HG03439 (cell line): ENCODE data around the gene CABP4.

Experiments
- ATAC-seq: cut with Tn5 transposase; IDR thresholded peaks from one replicate; pipeline ENCODE4 v1.9.1; 2021; ENCODE audit warnings: mild to moderate bottlenecking, moderate library complexity; ENCODE audit not compliant: unreplicated experiment

Gene CABP4

DNA sequence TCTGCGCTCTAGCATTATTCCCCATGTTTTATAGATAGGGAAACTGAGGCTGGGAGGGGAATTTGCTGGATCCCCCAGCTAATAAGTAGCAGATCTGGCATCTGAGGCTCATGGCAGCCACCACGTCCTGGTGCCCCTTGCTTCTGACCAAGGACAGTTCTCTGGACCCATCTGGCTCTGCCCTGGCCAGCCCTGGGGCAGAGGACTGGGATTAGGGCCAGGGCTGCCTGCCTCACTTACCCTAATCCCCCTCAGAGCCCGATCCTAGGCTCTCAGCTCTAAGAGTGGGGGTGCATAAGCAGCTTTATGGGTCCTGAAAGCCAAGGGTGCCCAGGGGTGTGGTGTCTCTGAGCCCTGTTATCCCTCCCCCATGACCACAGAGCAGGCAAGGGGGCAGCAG, at the start of gene CABP4:
CABP4 (plus strand) TSS at position 301 of the 400 bp plus-strand sequence; CDS start at position 371, 70 bp downstream.
- no peak for ATAC-seq

DNA sequence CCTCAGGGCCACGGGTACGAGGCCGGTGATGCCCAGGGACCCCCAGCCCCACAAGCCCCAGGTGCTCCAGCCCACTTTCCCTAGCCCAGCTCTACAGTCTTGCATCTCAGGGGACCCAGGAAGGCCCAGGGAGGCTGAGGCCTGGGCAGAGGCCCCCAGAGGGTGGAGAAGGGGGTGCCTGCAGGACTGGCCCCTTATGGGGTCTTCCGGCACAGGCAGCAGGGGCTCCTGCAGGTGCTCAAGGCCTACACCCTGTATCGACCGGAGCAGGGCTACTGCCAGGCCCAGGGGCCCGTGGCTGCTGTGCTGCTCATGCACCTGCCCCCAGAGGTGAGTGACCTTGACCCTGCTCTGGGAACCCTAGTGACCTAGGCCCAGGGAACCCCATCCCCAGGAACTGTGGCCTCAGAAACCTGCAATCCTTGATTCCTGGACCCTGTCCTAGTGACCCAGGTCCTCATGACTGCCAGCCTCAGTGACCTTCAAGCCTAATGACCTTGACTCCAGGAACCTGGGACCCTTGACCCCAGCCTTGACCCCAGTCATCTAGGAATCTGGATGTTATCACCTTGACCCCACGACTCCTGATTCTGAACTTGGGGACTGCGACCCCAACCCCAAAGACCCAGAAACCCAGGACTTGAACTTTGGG, 49.3 kb upstream of the CABP4 start:
- ATAC-seq: no peak

DNA sequence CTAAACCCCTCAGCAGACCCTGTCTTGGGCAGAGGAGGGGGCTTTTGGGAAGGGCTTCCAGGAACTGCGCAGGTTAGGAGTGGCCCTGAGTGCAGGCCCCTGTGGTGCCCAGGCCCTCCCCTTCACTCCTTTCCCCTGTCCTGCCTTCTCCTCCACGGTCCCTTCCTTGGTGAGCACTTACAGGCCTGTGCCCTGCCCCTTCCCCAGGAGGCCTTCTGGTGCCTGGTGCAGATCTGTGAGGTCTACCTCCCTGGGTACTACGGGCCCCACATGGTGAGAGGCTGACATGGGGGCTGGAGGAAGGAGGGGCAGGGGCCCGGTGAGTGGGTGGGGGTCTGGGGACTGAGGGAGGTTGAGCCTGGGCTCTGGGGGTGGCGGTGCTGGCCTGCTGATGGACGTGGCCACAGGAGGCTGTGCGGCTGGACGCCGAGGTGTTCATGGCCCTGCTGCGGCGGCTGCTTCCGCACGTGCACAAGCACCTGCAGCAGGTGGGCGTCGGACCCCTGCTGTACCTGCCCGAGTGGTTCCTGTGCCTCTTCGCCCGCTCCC, 48.7 kb upstream of the CABP4 start:
- no peak for ATAC-seq

DNA sequence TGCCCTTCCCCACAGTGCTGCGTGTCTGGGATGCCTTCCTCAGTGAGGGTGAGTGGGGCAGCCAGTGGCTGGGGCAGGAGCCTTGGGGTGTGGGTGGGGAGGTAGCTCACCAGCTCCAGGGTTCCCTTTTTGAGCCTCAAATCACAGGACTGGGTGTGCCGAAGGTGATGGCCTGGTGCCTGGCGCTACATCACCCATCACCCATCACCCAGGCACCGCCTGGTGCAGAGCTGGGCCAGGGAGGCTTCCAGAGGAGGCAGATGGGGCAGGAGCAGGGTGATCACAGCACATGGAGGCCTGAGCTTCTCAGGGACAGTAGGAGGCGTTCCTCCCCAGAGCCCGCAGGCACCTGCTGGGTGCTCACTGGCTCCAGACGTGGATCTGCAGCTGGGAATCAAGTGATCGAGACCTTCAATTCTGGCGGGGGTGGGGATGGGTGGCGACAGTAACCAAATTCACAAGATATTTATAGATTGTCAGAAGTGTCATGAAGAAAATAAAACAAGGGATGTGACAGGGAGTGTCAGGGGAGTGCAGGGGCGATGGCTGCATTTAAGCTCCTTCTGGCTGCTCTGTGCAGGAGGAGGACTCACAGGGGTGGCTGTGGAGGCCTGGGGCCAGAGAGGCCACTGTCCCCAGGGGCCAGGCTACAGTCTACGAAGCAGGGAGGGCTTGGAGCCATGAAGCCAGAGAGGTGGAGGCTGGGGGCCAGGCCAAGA, 48.0 kb upstream of the CABP4 start:
- no peak for ATAC-seq

DNA sequence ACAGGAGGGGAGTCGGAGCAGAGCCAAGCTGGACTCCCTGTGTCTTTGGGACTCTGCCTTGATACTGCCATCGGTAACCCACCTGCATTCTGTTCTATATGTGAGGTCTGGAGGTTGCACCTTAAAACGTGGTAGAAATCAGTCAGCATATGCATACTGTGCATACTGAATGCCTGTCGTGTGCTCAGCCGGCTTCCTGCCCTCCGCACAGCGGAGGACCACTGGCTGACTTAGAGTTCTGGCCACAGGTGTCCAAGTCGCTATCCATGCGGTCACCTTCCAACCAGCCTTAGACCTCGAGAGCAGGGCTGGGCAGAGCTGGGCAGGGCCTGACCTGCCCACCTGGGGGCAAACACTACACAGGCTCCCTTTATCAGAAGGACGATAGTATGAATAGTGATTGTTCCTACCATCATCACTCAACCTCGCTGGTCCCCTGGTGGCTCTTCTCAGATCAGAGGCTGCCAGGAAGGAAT, 47.4 kb upstream of the CABP4 start:
- no peak for ATAC-seq

DNA sequence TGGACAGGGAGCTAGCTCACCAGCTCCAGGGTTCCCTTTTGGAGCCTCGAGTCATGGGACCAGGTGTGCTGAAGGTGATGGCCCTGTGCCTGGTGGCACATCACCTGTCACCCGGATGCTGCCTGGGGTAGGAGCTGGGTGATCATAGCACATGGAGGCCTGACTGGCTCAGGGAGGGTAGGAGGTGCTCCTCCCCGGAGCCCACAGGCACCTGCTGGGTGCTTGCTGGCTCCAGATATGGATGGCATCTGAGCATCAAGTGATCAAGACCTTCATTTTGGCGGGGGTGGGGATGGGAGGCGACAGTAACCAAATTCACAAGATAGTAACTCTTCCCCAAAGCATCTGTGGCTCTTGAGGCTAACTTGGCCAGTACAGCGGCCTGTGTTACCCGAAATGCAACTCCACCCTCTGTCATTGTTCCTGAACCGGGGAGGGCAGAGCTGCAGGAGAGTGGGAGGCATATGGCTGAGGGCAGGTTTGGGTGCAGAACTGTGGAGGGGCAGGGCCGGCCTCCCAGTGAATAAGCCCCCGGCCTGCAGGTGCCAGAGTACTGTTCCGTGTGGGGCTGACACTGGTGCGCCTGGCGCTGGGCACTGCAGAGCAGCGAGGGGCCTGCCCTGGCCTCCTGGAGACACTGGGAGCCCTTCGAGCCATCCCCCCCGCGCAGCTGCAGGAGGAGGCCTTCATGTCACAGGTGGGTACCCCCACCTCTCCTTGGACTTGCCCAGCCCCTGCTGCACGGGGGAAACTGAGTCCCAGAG, 46.5 kb upstream of the CABP4 start:
- no peak for ATAC-seq

DNA sequence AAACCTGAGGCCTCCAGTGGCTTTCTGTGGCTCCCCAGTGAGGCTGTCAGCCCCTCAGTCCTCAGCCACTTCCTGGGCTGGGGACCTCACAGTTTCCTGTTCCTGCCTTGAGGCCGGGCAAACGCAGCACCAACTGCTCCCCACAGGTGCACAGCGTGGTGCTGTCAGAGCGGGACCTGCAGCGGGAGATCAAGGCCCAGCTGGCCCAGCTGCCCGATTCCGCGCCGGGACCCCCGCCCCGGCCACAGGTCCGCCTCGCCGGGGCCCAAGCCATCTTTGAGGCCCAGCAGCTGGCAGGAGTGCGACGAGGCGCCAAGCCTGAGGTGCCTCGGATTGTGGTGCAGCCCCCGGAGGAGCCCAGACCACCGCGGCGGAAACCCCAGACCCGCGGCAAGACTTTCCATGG, 45.9 kb upstream of the CABP4 start:
- no peak for ATAC-seq

DNA sequence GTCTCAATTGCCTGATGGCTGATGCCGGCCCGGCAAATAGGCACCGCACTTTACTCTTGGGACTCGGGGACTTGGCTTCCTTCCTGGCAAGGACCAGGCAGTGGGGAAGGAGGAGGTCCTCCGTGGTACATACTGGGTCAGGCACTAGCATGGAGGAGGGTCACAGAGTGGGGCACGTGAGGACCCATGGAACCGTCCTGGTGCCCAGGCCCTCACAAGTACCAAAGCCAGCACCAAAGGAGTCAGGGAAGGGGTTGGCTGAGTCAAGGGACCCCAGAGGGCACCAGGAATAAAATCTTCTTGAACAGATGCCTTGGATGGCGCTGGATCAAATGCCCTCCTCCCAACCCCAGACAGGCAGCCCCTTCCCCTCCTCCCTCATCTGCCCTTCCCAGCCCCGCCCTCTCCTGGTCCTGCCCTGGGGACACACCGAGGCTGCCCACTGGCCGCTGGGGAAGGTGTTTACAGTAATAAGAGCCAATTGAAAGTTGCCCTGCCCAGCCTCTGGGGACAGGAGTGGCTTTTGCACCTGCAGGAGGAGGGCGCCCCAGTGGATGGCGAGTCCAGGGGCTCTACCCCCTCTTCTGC, 45.3 kb upstream of the CABP4 start:
- ATAC-seq: no peak

DNA sequence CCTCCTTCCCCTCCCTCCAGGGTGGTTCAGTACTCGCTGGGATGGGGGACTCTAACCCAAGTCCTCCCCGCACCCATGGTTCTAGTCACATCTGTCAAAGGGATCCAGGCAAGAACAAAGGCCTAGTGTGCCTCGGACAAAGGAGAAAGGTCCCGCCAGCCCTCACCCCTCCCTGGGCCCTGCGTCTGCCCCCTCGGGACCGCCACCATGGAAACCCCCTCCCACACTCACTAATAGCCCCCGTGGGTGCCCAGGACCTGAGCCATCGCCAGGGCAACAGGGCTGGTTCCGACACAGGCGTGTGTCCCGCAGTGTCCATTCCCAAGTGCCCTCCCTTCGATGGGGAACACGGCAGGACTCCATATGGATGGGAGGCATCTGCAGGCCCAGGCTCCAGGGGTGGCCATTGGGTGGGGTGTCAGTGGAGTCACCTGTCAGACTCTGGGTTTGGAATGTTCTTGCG, 44.8 kb upstream of the CABP4 start:
- no peak for ATAC-seq

DNA sequence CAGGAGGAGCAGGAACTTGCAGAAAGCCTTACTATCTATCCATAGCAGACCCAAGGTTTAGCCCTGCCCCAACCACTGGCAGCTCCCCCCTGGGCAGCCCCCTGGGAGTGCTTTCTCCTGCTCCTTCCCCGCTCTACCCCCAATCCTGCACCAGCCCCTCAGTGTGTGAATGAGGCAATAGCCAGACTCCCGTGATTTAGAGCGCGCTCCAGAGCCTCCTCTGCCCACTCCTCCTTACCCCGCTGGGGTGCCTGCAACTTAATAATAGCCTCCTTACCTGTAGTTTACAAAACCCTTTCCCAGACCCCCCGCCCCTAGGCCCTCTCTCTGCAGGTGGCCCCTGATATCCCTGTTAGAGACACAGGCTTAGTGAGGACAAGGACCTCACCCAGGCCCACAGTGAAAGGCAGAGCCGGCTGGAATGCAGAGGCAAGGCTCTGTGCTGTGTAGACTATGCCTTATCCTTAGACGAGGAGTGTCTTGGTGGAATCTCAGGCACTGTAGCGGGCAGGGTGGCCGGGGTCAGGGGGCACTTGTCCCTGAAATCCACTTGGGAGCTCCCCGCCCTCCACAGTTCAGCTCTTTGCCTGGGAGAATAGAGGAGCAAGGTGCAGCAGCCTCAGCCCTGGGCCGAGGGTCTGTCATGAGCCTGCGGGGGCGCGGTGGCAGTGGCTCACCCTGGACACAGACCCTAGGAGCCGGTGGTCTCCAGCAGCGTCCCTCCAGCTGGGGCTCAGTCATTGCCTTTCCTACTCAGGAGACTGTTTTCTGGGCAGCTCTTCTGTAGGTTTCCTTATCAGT, 44.0 kb upstream of the CABP4 start:
- no peak for ATAC-seq

DNA sequence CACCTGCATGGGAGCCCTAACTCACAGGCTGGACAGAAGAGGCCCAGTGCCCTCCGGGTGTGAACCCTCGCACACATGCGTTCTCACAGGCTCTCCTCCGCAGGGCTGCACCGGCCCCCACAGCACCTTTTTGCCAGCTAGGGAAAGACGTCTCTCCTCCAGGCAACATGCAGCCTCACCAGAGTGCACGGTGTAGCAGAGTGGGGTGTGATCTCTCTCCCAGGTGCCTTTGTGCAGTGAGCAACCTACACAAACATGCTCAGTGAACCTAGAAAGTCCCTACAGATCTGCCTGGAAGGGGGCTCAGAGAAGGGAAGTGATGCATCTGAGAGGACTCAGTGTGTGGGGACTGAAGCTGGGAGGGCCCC, 43.4 kb upstream of the CABP4 start:
- no peak for ATAC-seq

DNA sequence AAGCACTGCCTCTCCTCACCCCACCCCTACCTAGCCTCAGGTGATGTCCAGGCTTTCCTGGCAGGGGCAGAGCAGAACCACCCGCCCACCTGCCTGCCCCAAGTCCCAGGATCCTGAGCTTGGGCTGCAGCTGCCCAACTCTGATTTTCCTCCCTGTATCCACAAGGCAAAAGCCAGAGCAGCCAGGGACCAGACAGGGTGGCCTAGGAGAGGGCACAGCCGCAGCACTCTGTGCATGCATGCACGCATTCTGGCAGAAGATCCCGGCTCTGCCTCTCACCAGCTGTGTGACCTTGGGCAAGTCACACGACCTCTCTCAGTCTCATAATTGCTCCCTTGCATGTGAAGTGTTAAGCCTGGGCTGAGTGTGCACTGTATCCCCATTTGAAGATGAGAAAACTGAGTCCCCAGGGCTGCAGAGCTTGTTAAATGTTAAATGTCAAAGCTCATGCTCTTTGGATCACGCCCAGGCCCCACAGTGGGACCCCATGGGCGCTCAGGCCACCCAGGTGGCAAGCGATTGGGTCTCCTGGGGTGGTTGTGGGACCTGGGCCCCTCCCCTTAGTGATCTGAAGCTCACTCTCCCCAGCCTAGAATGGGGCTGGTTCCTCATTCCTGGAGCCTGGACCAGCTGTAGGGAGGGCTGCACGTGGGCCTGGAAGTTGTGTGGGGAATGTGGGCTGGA, 42.5 kb upstream of the CABP4 start:
- no peak for ATAC-seq

DNA sequence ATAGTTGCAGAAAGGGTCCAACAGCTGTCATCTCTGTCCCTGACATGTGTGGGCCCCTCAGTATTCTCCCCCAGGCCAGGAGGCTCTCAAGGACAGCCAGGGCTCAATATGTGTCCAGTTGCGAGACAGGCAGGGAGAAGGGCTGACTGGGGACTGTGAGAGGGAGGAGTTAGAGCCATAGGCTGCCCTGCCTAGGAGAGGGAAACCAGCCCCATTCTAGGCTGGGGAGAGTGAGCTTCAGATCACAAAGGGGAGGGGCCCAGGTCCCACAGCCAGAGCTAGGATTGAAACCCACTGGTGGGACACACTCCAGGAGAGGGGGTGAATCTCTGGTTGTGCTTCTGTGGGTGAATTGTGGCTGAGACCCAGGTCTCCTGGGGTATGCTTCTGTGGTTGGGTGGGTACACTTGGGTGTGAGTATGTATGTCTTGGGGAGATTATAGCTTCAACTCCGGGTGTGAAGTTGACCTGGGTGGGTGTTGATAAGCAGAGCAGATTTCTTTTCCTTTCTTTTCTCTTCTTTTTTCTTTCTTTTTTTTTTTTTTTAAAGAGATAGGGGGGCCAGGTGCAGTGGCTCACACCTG, 41.8 kb upstream of the CABP4 start:
- ATAC-seq: no peak

DNA sequence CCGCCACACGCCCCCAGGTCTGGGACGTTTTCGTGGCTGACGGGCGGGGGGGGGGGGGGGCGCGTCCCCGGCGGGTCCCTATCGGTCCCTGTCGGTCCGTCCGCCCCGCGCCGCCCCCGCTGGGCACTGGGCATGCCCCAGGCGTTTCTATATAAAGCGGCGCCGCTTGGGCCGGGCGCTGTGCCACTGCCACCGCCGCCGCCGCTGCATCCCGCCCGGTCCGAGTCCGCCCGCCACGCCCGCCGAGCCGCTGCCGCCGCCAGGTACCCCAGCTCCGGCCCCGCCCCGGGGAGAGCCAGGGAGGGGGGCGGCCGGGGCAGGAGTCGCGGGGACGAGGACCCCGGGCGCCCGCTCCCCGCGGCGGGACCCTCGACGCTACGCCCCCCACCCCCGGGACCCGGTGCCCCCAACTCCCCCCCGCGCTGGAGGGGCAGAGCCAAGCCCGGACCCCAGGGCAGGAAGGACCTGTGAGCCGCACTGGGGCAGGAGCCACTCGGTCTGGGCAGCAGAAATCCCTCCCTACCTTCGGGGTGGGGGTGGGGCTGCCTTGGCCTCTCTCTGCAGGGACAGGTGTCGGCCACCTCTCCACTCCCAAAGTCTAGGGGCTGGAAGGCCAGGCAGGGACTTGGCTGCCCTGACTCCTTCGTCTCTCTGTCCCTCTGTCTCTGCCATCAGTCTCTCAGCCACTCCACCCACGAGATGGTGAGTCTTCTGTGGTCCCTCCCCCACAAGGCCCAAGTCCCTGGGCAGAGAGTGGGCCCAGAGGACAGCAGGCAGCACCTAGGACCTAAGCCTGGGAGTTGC, 39.5 kb upstream of the CABP4 start, which contains the start of gene CARNS1:
CARNS1 (plus strand) TSS at position 178 of the 804 bp plus-strand sequence; CDS start at position 700, 522 bp downstream.
- no peak for ATAC-seq

DNA sequence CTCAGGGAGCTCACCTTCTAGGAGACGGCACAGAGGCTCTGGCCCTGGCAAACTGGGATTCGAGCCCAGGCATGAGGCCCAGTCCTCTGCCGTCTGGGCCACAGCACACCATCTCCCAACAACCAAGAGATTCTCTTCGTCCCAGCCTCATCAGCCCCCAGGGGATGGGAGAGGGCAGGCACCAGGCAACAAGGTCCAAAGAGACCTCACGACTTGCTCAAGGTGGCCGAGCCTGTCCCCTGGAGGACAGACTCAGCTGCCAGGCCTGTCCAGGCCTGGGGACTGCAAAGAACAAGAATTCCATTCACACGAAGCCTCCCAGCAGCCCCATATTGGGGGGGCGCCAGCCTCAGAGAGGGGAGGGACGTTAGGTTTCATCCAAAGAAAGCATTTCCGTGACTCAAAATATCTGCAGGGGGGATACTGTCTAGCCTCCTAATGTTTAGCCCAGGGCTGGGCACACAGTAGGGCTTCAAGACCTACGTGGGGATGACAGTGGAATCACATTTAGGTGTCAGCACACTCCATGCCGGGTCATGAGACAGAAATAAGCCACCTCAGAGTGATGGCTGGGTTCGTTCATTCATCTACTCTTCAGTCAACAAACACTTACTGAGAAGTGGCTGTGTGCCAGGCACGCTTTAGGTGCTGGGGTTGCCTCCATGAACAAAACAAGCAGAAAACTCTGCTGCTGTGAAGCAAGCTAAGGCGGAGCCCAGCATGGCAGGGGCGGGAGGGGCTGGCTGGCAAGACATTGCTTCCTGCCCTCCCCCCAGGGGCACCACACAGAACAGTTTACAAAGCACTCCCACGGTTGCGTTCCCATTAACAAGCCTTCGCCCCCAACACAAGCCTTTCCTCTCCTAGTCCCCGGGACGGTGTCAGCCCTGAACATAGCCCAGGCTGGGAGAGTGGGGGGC, 38.5 kb upstream of the CABP4 start:
- ATAC-seq: no peak

DNA sequence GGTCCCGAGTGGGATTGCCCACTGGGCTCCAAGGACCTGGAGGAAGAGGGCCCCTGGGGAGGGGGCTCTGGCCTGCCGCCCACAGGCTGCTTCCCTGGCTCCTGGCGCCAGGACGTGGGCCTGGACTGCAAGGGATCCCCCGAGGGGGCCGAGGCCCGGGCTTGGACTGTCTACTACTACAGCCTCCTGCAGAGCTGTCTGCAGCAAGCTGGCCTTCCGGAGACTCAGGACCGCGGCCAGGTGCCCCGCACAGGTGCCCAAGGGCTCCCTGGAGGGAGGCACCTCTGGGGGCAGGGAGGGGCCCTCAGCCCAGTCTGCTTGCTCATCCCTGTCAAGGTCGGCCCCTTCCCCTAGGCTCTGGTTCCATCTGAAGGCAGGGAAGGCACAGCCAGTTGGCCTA, 37.7 kb upstream of the CABP4 start:
- ATAC-seq: no peak
